Esophagus (tissue), 2 donors: Measurements from ENCODE around the gene XPC. TPM values are rescaled to one million over a fixed set of nuclear protein-coding genes. Genes with fewer than 3 reads are reported as not detected.
A peak's percentile ranks its signal among the peaks of the same experiment; 100 is the strongest.

ENCODE experiments used
- H3K27ac ChIP-seq, 2 donors: one replicate each; pipeline ENCODE4 v1.5.1; 2013; ENCODE audit warnings: low read depth in 2 of 2, mild to moderate bottlenecking in 2 of 2, inconsistent platforms in 1 of 2, low read length in 1 of 2, moderate library complexity in 1 of 2
- H3K27me3 ChIP-seq, 2 donors: one replicate each; pipeline ENCODE4 v1.6.1; 2013; ENCODE audit warnings: low read length in 2 of 2, control low read depth in 1 of 2, mild to moderate bottlenecking in 1 of 2; ENCODE audit not compliant: insufficient read depth in 2 of 2, control insufficient read depth in 1 of 2
- H3K36me3 ChIP-seq, 2 donors: one replicate each; pipeline ENCODE4 v1.6.1; 2013; ENCODE audit warnings: low read length in 1 of 2; ENCODE audit not compliant: control insufficient read depth in 2 of 2, insufficient read depth in 2 of 2
- H3K4me1 ChIP-seq, 2 donors: one replicate each; pipeline ENCODE4 v1.6.1; 2013; ENCODE audit warnings: low read length in 1 of 2; ENCODE audit not compliant: control insufficient read depth in 2 of 2, insufficient read depth in 2 of 2
- H3K4me3 ChIP-seq, 2 donors: one replicate each; pipeline ENCODE4 v1.5.1; 2013; ENCODE audit warnings: low read length in 2 of 2, mild to moderate bottlenecking in 2 of 2, low read depth in 1 of 2, moderate library complexity in 1 of 2
- H3K9me3 ChIP-seq, 2 donors: one replicate each; pipeline ENCODE4 v1.6.1; 2013; ENCODE audit warnings: mild to moderate bottlenecking in 2 of 2, low read depth in 1 of 2, low read length in 1 of 2, moderate library complexity in 1 of 2; ENCODE audit not compliant: control insufficient read depth in 2 of 2, insufficient read depth in 1 of 2
- WGBS, 2 donors: extraction: QIAGEN DNeasy Blood & Tissue Kit; methylation state at CpG; one replicate each; pipeline ENCODE4 v1.1.7; 2013; 5-methylcytosine and 5-hydroxymethylcytosine counted together
- polyA plus RNA-seq, 2 donors: library from polyadenylated mRNA; stranded (reverse); fragments of 200-250 nt; gene quantifications; one replicate each; pipeline ENCODE4 v1.2.3, GENCODE V29; 2013
- donor health status: healthy with polysubstance abuse.
- donor health status: Bipolar disorder and iron deficiency.

Gene XPC
- polyA plus RNA-seq, 2 donors, result 12.1 to 12.6 TPM

DNA sequence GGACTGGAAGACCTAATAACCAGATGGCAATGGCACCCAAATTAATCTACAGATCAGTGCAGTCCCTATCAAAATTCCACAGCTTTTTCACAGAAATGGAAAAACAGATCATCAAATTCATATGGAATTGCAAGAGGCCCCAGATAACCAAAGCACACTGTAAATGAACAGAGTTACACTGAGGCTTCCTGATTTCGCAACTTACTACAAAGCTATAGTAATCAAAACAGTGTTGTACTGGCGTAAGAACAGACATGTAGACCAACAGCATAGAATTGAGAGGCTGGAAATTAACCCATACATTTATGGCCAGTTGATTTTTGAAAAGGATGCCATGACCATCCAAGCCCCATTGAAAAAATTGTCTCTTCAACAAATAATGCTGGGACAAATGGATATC lies 16.2 kb downstream of the XPC start:
- no peaks in the 10 kb centered on the region for H3K4me1 ChIP-seq
- H3K27me3 ChIP-seq, result no peaks in the 10 kb centered on the region
- no peaks in the 10 kb centered on the region for H3K9me3 ChIP-seq
- H3K27ac ChIP-seq, result no peak overlapping the region
- peaks cover 29 to 36% of the 10 kb centered on the region in 2 donors for H3K36me3 ChIP-seq
- no peak overlapping the region for H3K4me3 ChIP-seq
- 91 to 94% methylated on average over 2 of the region's 2 CpGs for WGBS, 2 donors

DNA sequence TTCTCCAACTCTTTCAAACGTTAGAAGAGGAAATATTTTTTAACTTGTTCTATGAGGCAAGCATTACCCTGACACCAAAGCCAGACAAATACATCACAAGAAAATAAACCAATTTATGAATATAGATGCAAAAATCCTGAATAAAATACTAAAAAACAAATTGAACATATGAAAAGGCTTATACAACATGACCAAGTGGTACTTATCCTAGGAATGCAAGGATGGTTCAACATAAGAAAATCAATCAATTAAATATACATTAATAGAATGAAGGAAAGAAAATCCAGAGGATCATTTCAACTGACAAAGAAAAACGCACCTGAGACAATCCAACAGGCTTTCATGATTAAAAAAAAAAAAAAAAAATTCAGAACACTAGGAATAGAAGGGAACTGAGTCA lies 17.1 kb downstream of the XPC start:
- Histone ChIP-seq H3K4me1 (no peaks in the 10 kb centered on the region), H3K4me3 (no peak overlapping the region), H3K9me3 (no peaks in the 10 kb centered on the region), H3K36me3 (peaks cover 20 to 29% of the 10 kb centered on the region in 2 donors), H3K27me3 (no peaks in the 10 kb centered on the region), H3K27ac (no peak overlapping the region)
- 89 to 97% methylated on average over 2 of the region's 2 CpGs for WGBS, 2 donors

DNA sequence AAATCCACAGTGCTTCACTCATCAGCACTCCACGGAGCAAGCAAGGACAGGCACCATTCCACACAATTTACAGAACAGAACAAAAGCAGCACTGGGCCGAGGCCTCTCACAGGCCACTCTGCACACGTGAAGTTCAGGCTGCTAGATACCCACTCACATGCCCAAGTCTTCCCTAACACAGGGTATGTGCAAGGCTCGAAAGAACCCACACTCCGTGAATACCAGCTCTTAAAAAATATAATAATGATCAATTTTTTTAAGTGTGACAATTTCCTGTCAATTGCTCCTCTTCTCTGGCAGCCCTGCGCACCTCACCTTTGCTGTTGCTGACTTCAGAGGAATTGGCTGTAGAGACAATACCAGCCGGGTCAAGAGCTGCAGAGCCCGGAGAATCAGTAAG lies 19.0 kb downstream of the XPC start:
- Histone ChIP-seq H3K4me1 (no peaks in the 10 kb centered on the region), H3K27ac (no peak overlapping the region), H3K36me3 (peaks cover 17 to 25% of the 10 kb centered on the region in 2 donors), H3K4me3 (no peak overlapping the region), H3K27me3 (no peaks in the 10 kb centered on the region), H3K9me3 (no peaks in the 10 kb centered on the region)
- 97 to 98% methylated on average over 8 of the region's 8 CpGs for WGBS, 2 donors

DNA sequence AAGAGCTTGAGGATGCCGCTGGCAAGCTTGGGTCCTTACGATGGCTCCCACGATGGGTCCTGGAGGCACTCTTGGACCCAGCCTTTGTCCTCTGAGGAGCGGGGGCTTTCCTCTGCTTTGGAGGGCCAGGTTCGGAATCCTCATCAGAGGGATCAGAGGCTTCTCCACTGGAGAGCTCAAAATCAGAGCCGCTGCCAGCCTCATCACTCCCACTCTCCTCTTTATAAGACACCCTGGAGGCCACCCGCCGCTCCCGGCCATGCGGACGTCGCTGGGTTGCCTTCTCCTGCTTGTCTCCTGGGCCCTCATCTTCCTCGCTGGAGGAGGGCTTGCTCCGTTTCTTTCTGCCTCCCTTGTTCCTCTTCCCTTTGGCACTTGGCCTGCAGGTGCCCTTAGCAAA lies 20.0 kb downstream of the XPC start:
- 95% methylated on average over 14 of the region's 14 CpGs for WGBS, 2 donors
- no peaks in the 10 kb centered on the region for H3K27me3 ChIP-seq
- no peaks in the 10 kb centered on the region for H3K4me1 ChIP-seq
- no peaks in the 10 kb centered on the region for H3K9me3 ChIP-seq
- H3K36me3 ChIP-seq, result peaks cover 17 to 26% of the 10 kb centered on the region in 2 donors
- no peak overlapping the region for H3K27ac ChIP-seq
- no peak overlapping the region for H3K4me3 ChIP-seq

DNA sequence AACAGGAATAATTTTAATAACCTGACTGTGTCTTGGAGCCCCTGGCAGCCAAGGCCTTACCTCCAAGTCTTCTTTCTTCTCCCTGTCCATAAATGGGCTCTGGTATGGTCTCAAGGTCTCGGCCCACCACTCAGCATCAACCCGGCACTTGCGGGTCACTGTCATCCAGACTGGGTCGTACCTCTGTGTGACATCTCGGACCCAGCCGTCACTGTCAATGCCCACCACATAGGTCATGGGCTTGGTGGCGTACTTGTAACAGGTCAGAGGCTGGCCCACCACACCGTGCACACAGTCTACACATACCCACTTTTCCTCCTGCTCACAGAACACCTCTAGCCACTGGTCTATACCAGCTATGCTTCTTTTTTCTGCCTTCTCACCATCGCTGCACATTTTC lies 20.4 kb downstream of the XPC start:
- whole genome bisulfite sequencing, 2 donors, result 97% methylated on average over 9 of the region's 9 CpGs
- Histone ChIP-seq H3K27ac (no peak overlapping the region), H3K9me3 (no peaks in the 10 kb centered on the region), H3K27me3 (no peaks in the 10 kb centered on the region), H3K36me3 (peaks cover 17 to 27% of the 10 kb centered on the region in 2 donors), H3K4me3 (no peak overlapping the region), H3K4me1 (no peaks in the 10 kb centered on the region)

DNA sequence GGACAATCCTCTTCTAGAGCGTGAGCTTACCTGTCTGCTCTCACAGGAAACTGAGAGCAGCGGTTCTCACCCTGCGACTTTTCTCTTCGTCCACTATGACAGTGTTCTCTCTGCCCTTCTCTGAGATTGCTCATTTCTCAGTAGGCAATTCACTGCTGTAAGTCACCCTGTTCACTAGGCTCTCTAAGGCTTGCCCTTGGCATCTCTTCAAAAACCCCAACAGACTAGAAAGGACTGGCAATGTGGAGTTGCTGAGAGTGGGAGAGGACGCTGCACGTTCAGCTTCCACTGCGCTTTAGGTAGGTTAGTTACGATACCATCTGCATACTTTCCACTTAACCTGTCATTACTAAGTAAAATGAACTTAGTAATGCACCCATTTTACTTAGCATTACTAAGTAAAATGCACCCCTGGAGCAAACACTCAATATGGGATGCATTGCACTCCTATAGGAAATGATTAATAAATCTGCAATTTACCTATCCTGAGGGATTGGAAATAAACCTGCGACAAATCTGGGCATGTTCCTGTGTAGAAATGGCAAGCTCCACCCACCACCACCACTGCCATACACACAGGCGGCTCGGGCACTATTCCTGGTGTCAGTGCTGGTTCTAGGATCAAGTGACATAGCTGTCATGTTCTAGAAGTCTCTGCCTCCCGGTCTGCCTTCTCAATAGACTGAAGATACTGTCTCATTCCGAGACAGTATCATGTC lies 21.4 kb downstream of the XPC start:
- 61 to 71% methylated on average over 13 of the region's 13 CpGs for WGBS, 2 donors
- no peaks in the 10 kb centered on the region for H3K27me3 ChIP-seq
- no peaks in the 10 kb centered on the region for H3K4me1 ChIP-seq
- no peaks in the 10 kb centered on the region for H3K9me3 ChIP-seq
- H3K27ac ChIP-seq, result peak overlapping the region in 1 of 2 donors; percentile 19
- H3K4me3 ChIP-seq, result no peak overlapping the region
- peaks cover 24 to 33% of the 10 kb centered on the region in 2 donors for H3K36me3 ChIP-seq

DNA sequence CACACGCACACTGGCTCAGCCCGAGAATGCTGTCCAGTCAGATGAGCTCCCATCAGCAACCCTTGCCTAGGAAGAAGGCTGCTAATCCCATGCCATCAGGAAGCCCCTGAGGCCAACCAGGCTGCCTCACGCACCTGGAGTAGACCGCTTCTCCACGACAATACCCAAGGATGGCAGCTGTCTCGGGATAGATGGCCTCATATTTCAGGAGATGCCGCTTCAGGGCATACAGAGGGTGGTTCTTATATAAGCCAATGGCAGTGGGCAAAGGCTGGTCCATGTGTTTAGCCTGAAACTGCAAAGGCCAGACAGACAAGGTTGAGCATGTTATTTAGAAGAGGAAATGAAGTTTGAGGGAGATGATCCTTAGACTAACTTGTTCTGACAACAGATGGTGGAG lies 22.2 kb downstream of the XPC start:
- Histone ChIP-seq H3K27me3 (no peaks in the 10 kb centered on the region), H3K36me3 (peaks cover 26 to 39% of the 10 kb centered on the region in 2 donors), H3K9me3 (no peaks in the 10 kb centered on the region), H3K27ac (no peak overlapping the region), H3K4me3 (no peak overlapping the region), H3K4me1 (no peaks in the 10 kb centered on the region)
- WGBS, 2 donors, result 58 to 89% methylated on average over 7 of the region's 7 CpGs

DNA sequence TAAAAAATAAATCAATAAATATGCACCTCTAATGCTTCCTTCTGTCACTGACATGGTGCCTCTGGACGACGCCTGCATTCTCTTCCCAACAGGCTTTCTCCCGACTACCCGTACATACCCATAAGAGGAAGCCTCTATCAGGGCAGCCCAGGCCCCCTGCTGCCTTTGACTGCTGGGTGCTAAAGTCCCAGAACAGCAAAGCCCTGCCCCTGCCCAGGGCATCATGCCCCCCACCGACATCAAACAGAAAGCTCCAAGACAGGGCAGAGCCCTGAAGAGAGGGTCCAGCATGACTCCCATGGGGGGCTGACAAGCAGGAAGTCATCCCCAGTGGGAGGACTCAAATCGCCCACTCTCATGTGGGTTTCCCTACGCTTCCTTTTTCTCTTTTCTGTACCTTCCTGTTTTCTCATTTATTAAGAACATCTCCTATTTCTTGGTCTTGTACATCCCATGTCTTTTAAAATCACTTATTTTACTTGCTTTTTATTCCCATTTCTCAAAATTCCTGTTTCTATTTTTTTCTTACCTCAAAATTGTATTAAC lies 23.4 kb downstream of the XPC start:
- Histone ChIP-seq H3K27ac (no peak overlapping the region), H3K4me1 (no peaks in the 10 kb centered on the region), H3K27me3 (no peaks in the 10 kb centered on the region), H3K9me3 (no peaks in the 10 kb centered on the region), H3K4me3 (no peak overlapping the region), H3K36me3 (peaks cover 26 to 36% of the 10 kb centered on the region in 2 donors)
- 92 to 96% methylated on average over 7 of the region's 7 CpGs for WGBS, 2 donors

DNA sequence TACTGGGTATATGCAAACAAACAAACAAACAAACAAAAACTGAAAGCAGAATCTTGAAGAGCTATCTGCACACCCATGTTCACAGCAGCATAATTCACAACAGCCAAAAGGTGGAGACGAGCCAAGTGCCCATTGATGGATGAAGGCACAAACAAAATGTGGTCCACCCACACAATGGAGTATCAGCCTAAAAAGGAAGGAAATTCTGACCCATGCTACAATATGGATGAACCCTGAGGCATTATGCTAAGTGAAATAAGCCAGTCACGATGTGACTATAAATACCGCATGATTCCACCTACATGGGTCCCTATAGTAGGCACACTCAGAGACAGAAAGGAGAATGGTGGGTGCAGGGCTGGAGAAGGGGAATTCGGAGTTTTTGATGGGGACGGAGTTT lies 24.1 kb downstream of the XPC start:
- no peaks in the 10 kb centered on the region for H3K27me3 ChIP-seq
- 88% methylated on average over 5 of the region's 5 CpGs for whole genome bisulfite sequencing, 2 donors
- no peak overlapping the region for H3K27ac ChIP-seq
- H3K4me1 ChIP-seq, result no peaks in the 10 kb centered on the region
- no peaks in the 10 kb centered on the region for H3K9me3 ChIP-seq
- H3K4me3 ChIP-seq, result no peak overlapping the region
- H3K36me3 ChIP-seq, result peaks cover 22 to 36% of the 10 kb centered on the region in 2 donors

DNA sequence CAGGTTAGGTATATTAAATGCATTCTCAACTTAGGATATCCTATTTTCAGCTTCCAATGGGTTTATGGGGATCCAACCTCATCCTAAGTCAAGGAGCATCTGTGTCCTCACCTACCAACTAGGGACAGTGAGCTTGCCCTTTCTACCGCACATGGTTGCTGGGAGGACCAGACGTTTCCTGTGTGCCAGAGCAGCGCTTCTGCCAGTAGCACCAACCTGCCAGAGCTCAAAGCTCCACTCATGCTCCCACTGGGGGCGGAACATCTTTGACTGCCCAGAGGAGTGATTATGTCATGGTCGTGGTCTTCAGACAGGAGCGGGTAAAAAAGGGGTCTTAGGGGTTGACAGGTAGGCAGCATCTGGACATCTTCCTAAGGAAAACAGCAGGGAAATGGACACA lies 24.7 kb downstream of the XPC start:
- Histone ChIP-seq H3K4me3 (no peak overlapping the region), H3K9me3 (no peaks in the 10 kb centered on the region), H3K36me3 (peaks cover 20 to 35% of the 10 kb centered on the region in 2 donors), H3K4me1 (no peaks in the 10 kb centered on the region), H3K27ac (no peak overlapping the region), H3K27me3 (no peaks in the 10 kb centered on the region)
- 92 to 93% methylated on average over 6 of the region's 6 CpGs for WGBS, 2 donors
